Calu3 (cell line): ENCODE data around the gene LIMCH1. TPM values are rescaled to one million over a fixed set of nuclear protein-coding genes. Genes with fewer than 3 reads are reported as not detected.

ENCODE experiments used
- BruUV-seq: library from RNA; stranded (reverse); fragments of 400-500 nt; replicated peaks from 2 replicates; lab custom pipeline; 2021; lab: Mats Ljungman, UMichigan
- CTCF ChIA-PET: fragments of 300-600 bp; sonication (Branson Sonifier 250); formaldehyde crosslinking; loops from one replicate; lab custom pipeline; 2022; ENCODE audit warnings: antibody characterized with exemption; lab: Charles Lee
- DNase-seq: peaks from one replicate; pipeline ENCODE4 v3.0.0; 2022
- H3K27ac Mint-ChIP-seq: one replicate; pipeline ENCODE4 v1.8.0; 2022; ENCODE audit warnings: mixed read lengths; ENCODE audit not compliant: unreplicated experiment
- H3K27me3 Mint-ChIP-seq: one replicate; pipeline ENCODE4 v1.8.0; 2022; ENCODE audit warnings: mixed read lengths; ENCODE audit not compliant: unreplicated experiment
- H3K36me3 Mint-ChIP-seq: one replicate; pipeline ENCODE4 v1.8.0; 2022; ENCODE audit warnings: mild to moderate bottlenecking, moderate library complexity, mixed read lengths; ENCODE audit not compliant: insufficient read depth, unreplicated experiment
- H3K4me1 Mint-ChIP-seq: one replicate; pipeline ENCODE4 v1.8.0; 2022; ENCODE audit warnings: mild to moderate bottlenecking, low read depth, mixed read lengths; ENCODE audit not compliant: unreplicated experiment
- H3K4me3 Mint-ChIP-seq: one replicate; pipeline ENCODE4 v1.8.0; 2022; ENCODE audit warnings: mild to moderate bottlenecking, low read depth, moderate library complexity, mixed read lengths; ENCODE audit not compliant: unreplicated experiment
- H3K9me3 Mint-ChIP-seq: one replicate; pipeline ENCODE4 v1.8.0; 2022; ENCODE audit warnings: low read depth, mixed read lengths; ENCODE audit not compliant: unreplicated experiment
- intact Hi-C: fragments of 100-400 bp; cut with micrococcal nuclease; formaldehyde crosslinking; loops from one replicate; pipeline ENCODE4 v1.10.0; 2022; ENCODE audit not compliant: unreplicated experiment
- total RNA-seq: library from RNA; stranded (reverse); gene quantifications from 2 replicates; pipeline ENCODE4 v1.2.3, GENCODE V29; 2022
- TF ChIP-seq, protein P1 (sequence below): fragments of 200-600 bp; IDR thresholded peaks from one replicate; pipeline ENCODE4 v1.8.0; 2022; ENCODE audit warnings: antibody characterized with exemption; ENCODE audit not compliant: unreplicated experiment

Gene LIMCH1
- total RNA-seq, 1 experiment from 2014 or later = 78.7 TPM

DNA sequence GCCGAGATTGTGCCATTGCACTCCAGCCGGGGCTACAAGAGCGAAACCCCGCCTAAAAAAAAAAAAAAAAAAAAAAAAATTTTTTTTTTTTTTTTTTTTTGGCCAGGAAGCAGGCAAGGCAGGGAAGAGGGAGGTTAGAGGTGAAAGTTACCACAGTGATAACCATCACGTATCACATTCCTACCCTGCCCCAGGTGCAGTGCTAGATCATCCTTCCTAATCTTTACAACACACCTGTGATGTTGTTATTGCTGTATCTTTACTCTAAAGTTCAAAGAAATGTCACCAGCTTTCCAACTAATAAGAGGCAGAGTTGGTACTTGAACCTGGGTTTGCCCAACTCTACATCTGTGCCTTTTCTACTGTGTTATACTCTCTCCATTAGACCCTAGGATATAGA, 7.2 kb upstream of the LIMCH1 start:
- Mint-ChIP-seq H3K9me3 (peaks cover 4% of the 10 kb centered on the region), H3K4me1 (peaks cover 44% of the 10 kb centered on the region), H3K27me3 (no peaks in the 10 kb centered on the region), H3K36me3 (peaks cover 6% of the 10 kb centered on the region), H3K4me3 (no peak overlapping the region), H3K27ac (peak overlapping the region; percentile 61)
- BruUV-seq = no TSS peak
- CTCF ChIA-PET = no interaction called here
- no peak for DNase-seq
- intact Hi-C loops = no loop called here
- TF ChIP-seq, protein P1, sequence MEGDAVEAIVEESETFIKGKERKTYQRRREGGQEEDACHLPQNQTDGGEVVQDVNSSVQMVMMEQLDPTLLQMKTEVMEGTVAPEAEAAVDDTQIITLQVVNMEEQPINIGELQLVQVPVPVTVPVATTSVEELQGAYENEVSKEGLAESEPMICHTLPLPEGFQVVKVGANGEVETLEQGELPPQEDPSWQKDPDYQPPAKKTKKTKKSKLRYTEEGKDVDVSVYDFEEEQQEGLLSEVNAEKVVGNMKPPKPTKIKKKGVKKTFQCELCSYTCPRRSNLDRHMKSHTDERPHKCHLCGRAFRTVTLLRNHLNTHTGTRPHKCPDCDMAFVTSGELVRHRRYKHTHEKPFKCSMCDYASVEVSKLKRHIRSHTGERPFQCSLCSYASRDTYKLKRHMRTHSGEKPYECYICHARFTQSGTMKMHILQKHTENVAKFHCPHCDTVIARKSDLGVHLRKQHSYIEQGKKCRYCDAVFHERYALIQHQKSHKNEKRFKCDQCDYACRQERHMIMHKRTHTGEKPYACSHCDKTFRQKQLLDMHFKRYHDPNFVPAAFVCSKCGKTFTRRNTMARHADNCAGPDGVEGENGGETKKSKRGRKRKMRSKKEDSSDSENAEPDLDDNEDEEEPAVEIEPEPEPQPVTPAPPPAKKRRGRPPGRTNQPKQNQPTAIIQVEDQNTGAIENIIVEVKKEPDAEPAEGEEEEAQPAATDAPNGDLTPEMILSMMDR = no peak

DNA sequence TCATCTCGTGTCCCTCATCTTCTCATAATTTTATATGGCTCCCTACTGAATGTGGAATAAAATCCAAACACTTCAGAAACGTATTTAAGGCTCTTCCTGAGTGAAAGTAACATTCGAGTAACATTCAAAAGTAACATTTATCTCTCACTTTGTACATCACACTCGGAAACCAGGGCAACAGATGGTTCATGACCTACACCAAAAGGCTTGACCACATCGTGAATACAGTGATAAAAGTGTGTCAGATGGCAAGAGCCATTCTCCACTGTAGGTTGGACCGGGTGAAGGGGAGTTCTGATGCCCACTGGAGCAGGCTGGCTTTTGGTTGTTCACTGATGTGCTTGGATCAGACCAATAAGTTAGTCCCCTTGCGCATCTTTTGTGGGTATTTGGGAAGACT, 5.6 kb upstream of the LIMCH1 start:
- BruUV-seq = no TSS peak
- DNase-seq = no peak
- TF ChIP-seq, protein P1 = no peak
- CTCF ChIA-PET = no interaction called here
- no peak overlapping the region for H3K27ac Mint-ChIP-seq
- peaks cover 33% of the 10 kb centered on the region for H3K4me1 Mint-ChIP-seq
- H3K9me3 Mint-ChIP-seq = no peaks in the 10 kb centered on the region
- no peak overlapping the region for H3K4me3 Mint-ChIP-seq
- intact Hi-C loops = no loop called here
- H3K27me3 Mint-ChIP-seq = no peaks in the 10 kb centered on the region
- no peaks in the 10 kb centered on the region for H3K36me3 Mint-ChIP-seq

DNA sequence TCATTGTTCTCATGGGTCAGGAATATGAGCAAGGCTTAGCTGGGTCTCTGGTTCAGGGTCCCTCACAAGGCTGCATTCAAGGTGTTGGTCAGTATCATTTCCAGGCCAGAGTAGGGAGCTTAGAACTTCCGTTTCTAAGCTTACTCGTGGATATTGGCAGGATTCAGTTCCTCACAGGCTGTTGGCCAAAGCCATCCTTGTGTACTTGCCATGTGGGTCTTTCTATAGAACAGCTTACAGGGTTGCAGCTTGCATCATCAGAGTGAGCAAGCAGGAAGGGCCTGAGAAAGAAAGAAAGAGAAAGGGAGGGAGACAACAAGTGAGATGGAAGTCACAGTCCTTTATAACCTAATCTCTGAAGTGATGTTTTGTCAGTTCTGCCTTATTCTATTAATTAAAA, 5.1 kb upstream of the LIMCH1 start:
- H3K9me3 Mint-ChIP-seq = no peaks in the 10 kb centered on the region
- no peak overlapping the region for H3K27ac Mint-ChIP-seq
- H3K27me3 Mint-ChIP-seq = no peaks in the 10 kb centered on the region
- intact Hi-C loops = no loop called here
- CTCF ChIA-PET = no interaction called here
- BruUV-seq = no TSS peak
- H3K36me3 Mint-ChIP-seq = no peaks in the 10 kb centered on the region
- no peak for DNase-seq
- no peak overlapping the region for H3K4me3 Mint-ChIP-seq
- peaks cover 33% of the 10 kb centered on the region for H3K4me1 Mint-ChIP-seq
- TF ChIP-seq, protein P1 = no peak

DNA sequence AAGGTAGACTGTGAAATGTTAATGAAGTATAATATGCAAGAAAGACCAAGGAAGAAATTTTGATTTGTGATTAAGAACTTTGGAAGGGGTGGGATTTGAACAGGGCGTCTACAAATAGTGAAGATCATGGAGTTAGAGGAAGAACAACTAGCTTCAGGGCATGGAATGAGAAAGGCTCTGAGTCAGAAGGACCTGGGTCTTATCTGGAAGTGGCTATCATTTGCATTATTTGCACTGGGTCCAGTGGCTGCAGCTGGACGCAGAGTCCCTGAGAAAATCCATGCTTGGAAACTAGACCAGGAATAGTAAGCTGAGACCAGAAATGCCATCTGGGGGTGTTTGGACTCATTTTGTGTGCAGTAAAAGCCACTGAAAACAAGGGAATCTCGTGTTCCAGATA, 4.3 kb upstream of the LIMCH1 start:
- TF ChIP-seq, protein P1 = no peak
- peak overlapping the region; percentile 50 for H3K27ac Mint-ChIP-seq
- no peak overlapping the region for H3K4me3 Mint-ChIP-seq
- intact Hi-C loops = no loop called here
- no peaks in the 10 kb centered on the region for H3K27me3 Mint-ChIP-seq
- no peaks in the 10 kb centered on the region for H3K9me3 Mint-ChIP-seq
- no peaks in the 10 kb centered on the region for H3K36me3 Mint-ChIP-seq
- peaks cover 33% of the 10 kb centered on the region for H3K4me1 Mint-ChIP-seq
- no peak for DNase-seq
- BruUV-seq = no TSS peak
- CTCF ChIA-PET = no interaction called here
